HFFc6 (cell line): ENCODE data around the gene CHID1. TPM values are rescaled to one million over a fixed set of nuclear protein-coding genes. Genes with fewer than 3 reads are reported as not detected.

Experiments used
- DNase-seq: peaks from one replicate; pipeline ENCODE4 v3.0.0-alpha.2; 2018
- H3K27ac Mint-ChIP-seq: 2 replicates; pipeline ENCODE4 v1.8.0; 2020; ENCODE audit warnings: mild to moderate bottlenecking, mixed read lengths
- H3K27me3 Mint-ChIP-seq: 2 replicates; pipeline ENCODE4 v1.8.0; 2021; ENCODE audit warnings: mild to moderate bottlenecking, moderate library complexity, mixed read lengths; ENCODE audit not compliant: insufficient read depth
- H3K36me3 Mint-ChIP-seq: 2 replicates; pipeline ENCODE4 v1.8.0; 2021; ENCODE audit warnings: low read depth, mixed read lengths
- H3K4me1 Mint-ChIP-seq: 2 replicates; pipeline ENCODE4 v1.8.0; 2020; ENCODE audit warnings: low read depth, mixed read lengths
- H3K4me3 Mint-ChIP-seq: 2 replicates; pipeline ENCODE4 v1.8.0; 2020; ENCODE audit warnings: mild to moderate bottlenecking, moderate library complexity, mixed read lengths
- H3K9me3 Mint-ChIP-seq: 2 replicates; pipeline ENCODE4 v1.8.0; 2020; ENCODE audit warnings: mild to moderate bottlenecking, mixed read lengths
- CTCF ChIP-seq: fragments of 200-600 bp; sonication (generic); IDR thresholded peaks from 2 replicates; pipeline ENCODE4 v1.5.0; 2021; ENCODE audit warnings: antibody characterized with exemption, mild to moderate bottlenecking
- total RNA-seq, 6 experiments: library from RNA; stranded (reverse); fragmentation: NEBNext Ultra II Directional; extraction: Animal tissue kit (Norgen Biotek cat#: 25700); gene quantifications; 2 replicates in 1 of 6; 3 replicates in 5 of 6; pipeline ENCODE4 v1.2.3, GENCODE V29; 2021

Gene CHID1
- total RNA-seq, 6 experiments from 2014 or later = 116 to 145 (median 133) TPM

GRCh38 chr11:858053-858761 lies 52.4 kb downstream of the CHID1 start:
- Mint-ChIP-seq H3K4me1 (peaks cover 6% of the 10 kb centered on the region; the same call in 1 of the 2 replicates), H3K36me3 (no peaks in the 10 kb centered on the region), H3K9me3 (no peaks in the 10 kb centered on the region), H3K27ac (no peak overlapping the region), H3K4me3 (no peak overlapping the region), H3K27me3 (peaks cover 13% of the 10 kb centered on the region)
- DNase-seq = no peak
- no peak for TF ChIP-seq CTCF

GRCh38 chr11:856397-856796 lies 54.2 kb downstream of the CHID1 start:
- H3K27ac Mint-ChIP-seq = no peak overlapping the region

GRCh38 chr11:855796-856195 lies 54.8 kb downstream of the CHID1 start:
- Mint-ChIP-seq H3K4me3 (no peak overlapping the region), H3K27me3 (peaks cover 7% of the 10 kb centered on the region), H3K9me3 (no peaks in the 10 kb centered on the region), H3K4me1 (peaks cover 6% of the 10 kb centered on the region; the same call in 1 of the 2 replicates), H3K36me3 (no peaks in the 10 kb centered on the region), H3K27ac (no peak overlapping the region)
- TF ChIP-seq CTCF = peak; percentile 27; the same call in 1 of the 2 replicates
- no peak for DNase-seq

More at GRCh38 chr11:856397-856796, 54.2 kb downstream of the CHID1 start:
- peaks cover 6% of the 10 kb centered on the region; the same call in 1 of the 2 replicates for H3K4me1 Mint-ChIP-seq
- no peaks in the 10 kb centered on the region for H3K36me3 Mint-ChIP-seq
- no peaks in the 10 kb centered on the region for H3K9me3 Mint-ChIP-seq
- H3K4me3 Mint-ChIP-seq = no peak overlapping the region
- H3K27me3 Mint-ChIP-seq = peaks cover 11% of the 10 kb centered on the region
- DNase-seq = no peak
- no peak for TF ChIP-seq CTCF

- Mint-ChIP-seq H3K27ac (no peak overlapping the region), H3K4me1 (peaks cover 6% of the 10 kb centered on the region; the same call in 1 of the 2 replicates)
Measured at GRCh38 chr11:855330-855674, 55.3 kb downstream of the CHID1 start.

GRCh38 chr11:854601-855329 lies 55.8 kb downstream of the CHID1 start:
- peaks cover 6% of the 10 kb centered on the region; the same call in 1 of the 2 replicates for H3K4me1 Mint-ChIP-seq
- no peak overlapping the region for H3K4me3 Mint-ChIP-seq
- TF ChIP-seq CTCF = no peak
- no peaks in the 10 kb centered on the region for H3K9me3 Mint-ChIP-seq
- DNase-seq = no peak
- H3K27ac Mint-ChIP-seq = no peak overlapping the region
- H3K36me3 Mint-ChIP-seq = no peaks in the 10 kb centered on the region
- peaks cover 7% of the 10 kb centered on the region for H3K27me3 Mint-ChIP-seq

More at GRCh38 chr11:855330-855674, 55.3 kb downstream of the CHID1 start:
- Mint-ChIP-seq H3K4me3 (no peak overlapping the region), H3K36me3 (no peaks in the 10 kb centered on the region), H3K27me3 (peaks cover 7% of the 10 kb centered on the region), H3K9me3 (no peaks in the 10 kb centered on the region)
- TF ChIP-seq CTCF = no peak
- no peak for DNase-seq
